ENCODE results near the gene PLEKHG3. TPM values are rescaled to one million over a fixed set of nuclear protein-coding genes. Genes with fewer than 3 reads are reported as not detected.

The PLEKHG3 gene
- total and polyA plus RNA-seq, 2 of the 13 experiments (the other 11 are each of a cell fraction or from before 2014, with no cell fraction given) = 7.1 to 9.8 TPM

GRCh38 chr14:64720131-64720576, 15.9 kb downstream of the PLEKHG3 start (continued):
- no peak for TF ChIP-seq ZNF710 (CRISPR knock-in tag; IDR thresholded peaks at IDR 0.05; ENCODE audit: borderline replicate concordance)

- DNase-seq (ENCODE audit: low spot score) = no peak
- Histone ChIP-seq H3K27me3 (ENCODE audit: control insufficient read depth in 1 of 2, insufficient read depth in 2 of 2, low read length in 2 of 2) (no peaks in the 10 kb centered on the region), H3K79me2 (ENCODE audit: insufficient read depth, low read length) (peaks cover 15% of the 10 kb centered on the region), H3K4me2 (ENCODE audit: low read depth, low read length) (no peak overlapping the region), H3K9ac (ENCODE audit: insufficient read depth, low read depth, low read length) (no peak overlapping the region), H2AFZ (ENCODE audit: low read length) (no peak overlapping the region), H3K4me3 (replicated peaks in 1 of 3; ENCODE audit: insufficient read depth in 1 of 3, low read depth in 2 of 3, low read length in 3 of 3) (no peak overlapping the region), H3K36me3 (replicated peaks in 1 of 2; ENCODE audit: control insufficient read depth in 1 of 2, insufficient read depth in 2 of 2, low read length in 2 of 2) (no peaks in the 10 kb centered on the region), H3K4me1 (ENCODE audit: insufficient read depth, low read length) (peaks cover 60% of the 10 kb centered on the region), H3K9me3 (ENCODE audit: low read length) (no peaks in the 10 kb centered on the region), H4K20me1 (ENCODE audit: insufficient read depth, low read length) (no peaks in the 10 kb centered on the region), H3K27ac (ENCODE audit: extremely low read length, insufficient read depth, low read length) (no peak overlapping the region)
- CTCF ChIA-PET (ENCODE audit: low intra/inter-chr PET ratio, low total read pairs) = no interaction called here
- POLR2A ChIA-PET = interaction anchor here (1.1 kb wide), 1 partner anchor 15 kb away, joined by 3 read pairs; no protein-coding TSS in a partner anchor
- in situ Hi-C loops (cut with HindIII; ENCODE audit: extremely low pct_ligation_motif_present, low pct_unique_long_range_greater_than_20kb) = no loop called here
- no peak for TF ChIP-seq ZNF296 (CRISPR knock-in tag; conservative IDR thresholded peaks at IDR 0.05)
- no peak for TF ChIP-seq ZNF496 (CRISPR knock-in tag; IDR thresholded peaks at IDR 0.05; ENCODE audit: insufficient replicate concordance)
- no peak for TF ChIP-seq CHD4 (IDR thresholded peaks at IDR 0.05; ENCODE audit: borderline replicate concordance, low read length)
- TF ChIP-seq NFE2 (CRISPR knock-in tag; IDR thresholded peaks at IDR 0.05) = no peak
- TF ChIP-seq ZNF446 (CRISPR knock-in tag; IDR thresholded peaks at IDR 0.05) = no peak
- TF ChIP-seq ZNF253 (CRISPR knock-in tag; IDR thresholded peaks at IDR 0.05; ENCODE audit: borderline replicate concordance) = no peak
- no peak for TF ChIP-seq XBP1 (CRISPR knock-in tag; IDR thresholded peaks at IDR 0.05)
- TF ChIP-seq ZUFSP (CRISPR knock-in tag; IDR thresholded peaks at IDR 0.05; ENCODE audit: borderline replicate concordance) = no peak
- TF ChIP-seq SRSF9 (IDR thresholded peaks at IDR 0.05; ENCODE audit: borderline replicate concordance, insufficient read depth, low read depth, low read length, poor library complexity, severe bottlenecking) = no peak
- TF ChIP-seq ATM (IDR thresholded peaks at IDR 0.05; ENCODE audit: borderline replicate concordance) = no peak
- TF ChIP-seq ETV6 (CRISPR knock-in tag; conservative IDR thresholded peaks at IDR 0.05) = no peak
- WGBS (ENCODE audit: low lambda C conversion rate) = 97% methylated on average over 5 of the region's 5 CpGs
- no peak for ATAC-seq
- no TSS peak for BruUV-seq (replicated peaks)
- intact Hi-C loops (cut with micrococcal nuclease; ENCODE audit: unreplicated experiment) = no loop called here
- no peak for FAIRE-seq
Measured at GRCh38 chr14:64721391-64721791, 17.2 kb downstream of the PLEKHG3 start.
